ENCODE data around the gene PDHX.
A peak's percentile ranks its signal among the peaks of the same experiment; 100 is the strongest.

The PDHX gene

DNA sequence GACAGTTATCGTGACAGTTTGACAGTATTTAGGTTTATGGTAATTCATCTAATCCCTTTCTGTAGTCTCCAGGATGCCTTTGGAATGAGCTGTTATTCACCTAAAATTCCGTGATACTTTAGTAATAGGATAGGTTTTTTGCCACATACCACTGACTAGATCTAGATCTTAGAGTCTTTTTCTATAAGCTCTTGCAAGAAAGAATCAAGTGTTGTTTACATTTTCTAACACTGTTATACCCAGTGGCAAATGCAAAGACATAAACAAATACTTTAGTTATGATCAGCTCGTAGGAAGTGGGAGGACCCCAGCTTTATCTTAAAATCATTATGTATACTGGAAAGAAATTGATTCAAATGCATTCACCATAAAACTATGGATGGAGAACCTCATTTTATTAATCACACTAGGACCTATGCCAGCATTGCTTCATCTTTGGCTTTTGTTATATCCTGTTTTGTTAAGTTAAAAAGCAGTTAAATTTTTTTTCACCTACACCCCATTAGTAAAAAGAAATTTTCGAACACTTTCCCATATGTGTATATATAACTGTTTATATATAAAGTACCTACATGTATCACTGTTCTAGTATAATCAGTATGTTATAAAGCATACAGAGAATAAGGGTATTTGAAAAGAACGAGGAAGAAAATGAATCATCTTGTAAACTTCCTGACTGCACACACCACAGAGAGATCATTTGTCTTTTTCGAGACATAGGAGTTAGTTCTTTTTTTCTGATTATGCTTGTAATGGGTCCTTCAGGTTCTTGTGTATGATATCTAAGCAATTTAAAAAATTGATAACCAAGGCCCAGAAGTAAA is 60.9 kb downstream of the PDHX start:
- DNase-seq (ENCODE audit: low read depth, low spot score) = no peak
- no peak overlapping the region for H3K4me3 ChIP-seq (ENCODE audit: low read length)

DNA sequence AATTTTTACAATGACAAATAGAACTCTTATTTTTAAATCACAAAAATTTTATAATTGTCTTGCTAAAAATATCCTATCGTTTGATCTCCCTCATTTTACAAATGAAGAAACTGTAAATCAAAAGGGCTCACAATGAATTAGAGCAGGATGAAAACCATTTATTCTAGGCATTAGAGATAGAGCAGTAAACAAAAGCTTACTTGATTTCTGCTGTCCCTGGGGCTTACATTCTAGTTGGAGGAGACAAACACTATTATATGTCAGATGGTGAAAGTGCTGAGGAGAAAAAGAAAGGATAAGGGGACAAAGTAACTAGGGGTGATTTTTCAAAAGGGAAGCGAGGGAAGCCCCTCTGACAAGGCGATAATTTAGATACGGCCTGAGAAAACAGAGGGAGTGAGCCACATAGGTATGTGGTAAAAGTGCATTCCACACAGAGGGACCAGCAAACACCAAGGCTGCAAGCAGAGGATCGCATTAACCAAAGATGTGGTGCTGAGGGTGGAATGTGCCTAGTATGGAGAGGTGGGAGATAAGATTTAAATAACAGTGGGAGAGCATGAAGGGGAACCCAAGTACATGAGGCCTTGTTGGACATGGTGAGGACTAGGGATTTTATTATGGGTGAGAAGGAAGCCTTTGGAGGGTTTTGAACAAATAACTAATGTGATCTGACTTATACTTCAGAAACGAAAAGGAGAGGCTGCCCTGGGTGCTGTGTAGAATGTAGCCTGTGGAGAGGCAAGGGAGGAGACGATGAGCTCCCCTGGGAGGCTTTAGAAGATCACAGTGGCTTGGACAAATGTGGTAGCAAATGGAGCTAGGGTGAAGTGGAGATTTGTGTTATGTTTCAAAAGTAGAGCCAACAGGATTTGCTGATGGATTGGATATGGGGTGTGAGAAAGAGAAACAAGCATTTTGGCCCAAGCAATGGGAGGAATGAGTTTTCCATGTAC is 62.1 kb downstream of the PDHX start:
- DNase-seq (ENCODE audit: low read depth, low spot score) = no peak
- H3K4me3 ChIP-seq (ENCODE audit: low read length) = no peak overlapping the region

DNA sequence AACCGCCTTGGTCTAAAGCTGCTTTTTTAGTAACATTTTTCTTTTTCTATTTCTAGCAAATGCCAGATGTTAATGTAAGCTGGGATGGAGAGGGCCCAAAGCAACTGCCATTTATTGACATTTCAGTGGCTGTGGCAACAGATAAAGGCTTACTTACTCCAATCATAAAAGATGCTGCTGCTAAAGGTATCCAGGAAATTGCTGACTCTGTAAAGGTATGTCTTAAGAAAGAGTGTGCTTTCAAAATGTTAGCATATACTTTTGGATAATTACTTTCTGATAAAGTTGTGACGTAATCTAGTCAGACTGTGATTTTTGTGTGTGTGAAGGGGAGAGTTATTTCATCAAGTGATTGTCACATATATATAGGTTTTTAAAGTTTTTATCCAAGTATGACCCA is 68.1 kb downstream of the PDHX start:
- H3K4me3 ChIP-seq (ENCODE audit: low read length) = no peak overlapping the region
- DNase-seq (ENCODE audit: low read depth, low spot score) = no peak

DNA sequence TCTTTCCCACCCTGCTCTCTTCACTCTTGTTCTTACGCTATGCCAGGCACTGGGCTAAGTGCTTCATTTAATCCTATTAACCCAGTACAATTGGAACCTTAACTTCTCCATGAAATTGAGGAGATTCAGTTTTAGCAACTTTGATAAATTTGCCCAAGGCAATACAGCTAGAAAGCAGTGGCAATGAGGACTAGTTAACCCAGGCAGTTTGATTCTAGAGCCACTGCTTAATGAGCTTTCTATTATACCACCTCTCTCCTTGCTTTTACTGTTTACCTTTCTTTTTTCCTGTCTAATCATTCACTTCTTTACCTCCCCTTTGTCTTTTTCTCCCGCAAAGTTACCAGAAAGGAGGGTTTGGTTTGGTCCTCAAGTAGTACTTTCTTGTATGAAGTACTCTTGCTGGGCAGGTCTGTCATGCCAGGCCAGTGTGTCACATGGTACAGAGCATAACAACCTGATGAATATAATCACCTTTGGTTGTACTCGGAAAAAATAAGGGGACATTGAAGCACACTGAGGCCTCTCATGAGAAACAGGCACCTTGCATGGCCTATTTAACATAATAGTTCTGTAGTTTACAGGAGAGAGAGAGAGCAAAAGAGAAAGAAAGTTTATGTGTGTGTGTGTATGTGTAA is 70.6 kb downstream of the PDHX start:
- no peak overlapping the region for H3K4me3 ChIP-seq (ENCODE audit: low read length)
- no peak for DNase-seq (ENCODE audit: low read depth, low spot score)

DNA sequence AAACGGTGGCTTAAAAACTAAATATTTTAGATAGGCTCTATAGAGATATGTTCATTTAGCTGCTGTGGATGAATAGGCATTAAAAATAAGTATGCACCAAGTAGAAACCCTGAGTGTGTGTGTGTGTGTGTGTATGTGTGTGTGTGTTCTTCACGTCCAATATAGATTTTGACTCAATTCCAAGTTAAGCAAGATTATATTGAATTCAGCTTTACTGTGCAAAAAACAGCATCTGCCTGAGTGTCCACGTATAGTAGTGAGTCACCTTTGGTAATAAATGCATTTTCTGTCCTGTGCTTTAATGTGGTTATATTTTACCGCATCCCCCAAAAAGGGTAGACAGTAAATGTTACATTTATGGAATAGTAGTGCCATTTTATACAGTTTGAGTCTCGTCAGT is 71.2 kb downstream of the PDHX start:
- no peak overlapping the region for H3K4me3 ChIP-seq (ENCODE audit: low read length)
- no peak for DNase-seq (ENCODE audit: low read depth, low spot score)

DNA sequence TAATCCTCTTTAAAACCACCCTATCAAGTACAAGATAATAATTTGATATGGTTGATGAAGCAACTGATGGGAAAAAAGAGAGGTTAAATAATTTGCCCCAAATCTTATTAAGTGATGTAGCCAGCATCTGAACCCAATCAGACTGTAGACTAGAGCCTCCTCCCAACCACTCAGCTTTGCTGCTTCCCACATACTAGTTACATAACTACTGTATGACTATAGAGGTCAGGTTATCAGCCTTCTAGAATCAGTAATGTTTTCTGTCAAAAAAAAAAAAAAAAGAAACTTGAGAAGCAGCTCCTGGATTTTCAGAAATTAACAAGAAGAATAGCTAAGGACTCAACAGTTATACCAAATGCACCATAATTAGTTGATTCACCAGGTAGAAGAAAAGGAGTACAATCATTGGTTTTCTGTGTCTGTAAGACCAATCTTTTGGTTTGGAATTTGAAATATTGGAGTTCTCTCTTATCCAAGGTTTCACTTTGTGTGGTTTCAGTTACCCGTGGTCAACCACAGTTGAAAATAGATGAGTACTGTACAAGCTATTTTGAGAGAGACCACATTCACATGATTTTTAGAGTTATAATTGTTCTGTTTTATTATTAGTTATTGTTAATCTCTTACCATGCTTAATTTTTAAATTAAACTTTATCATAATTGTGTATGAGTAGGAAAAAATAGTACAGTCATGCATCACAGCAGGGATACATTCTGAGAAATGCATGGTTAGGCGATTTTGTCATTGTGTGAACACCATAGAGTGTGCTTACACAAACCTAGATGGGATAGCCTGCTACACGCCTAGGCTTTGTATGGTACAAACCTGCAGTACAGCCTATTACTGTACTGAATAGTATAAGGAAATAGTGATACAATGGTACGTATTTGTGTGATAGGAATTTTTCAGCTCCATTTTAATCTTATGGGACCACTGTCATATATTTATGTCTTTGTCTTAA is 72.2 kb downstream of the PDHX start:
- no peak for DNase-seq (ENCODE audit: low read depth, low spot score)
- no peak overlapping the region for H3K4me3 ChIP-seq (ENCODE audit: low read length)

DNA sequence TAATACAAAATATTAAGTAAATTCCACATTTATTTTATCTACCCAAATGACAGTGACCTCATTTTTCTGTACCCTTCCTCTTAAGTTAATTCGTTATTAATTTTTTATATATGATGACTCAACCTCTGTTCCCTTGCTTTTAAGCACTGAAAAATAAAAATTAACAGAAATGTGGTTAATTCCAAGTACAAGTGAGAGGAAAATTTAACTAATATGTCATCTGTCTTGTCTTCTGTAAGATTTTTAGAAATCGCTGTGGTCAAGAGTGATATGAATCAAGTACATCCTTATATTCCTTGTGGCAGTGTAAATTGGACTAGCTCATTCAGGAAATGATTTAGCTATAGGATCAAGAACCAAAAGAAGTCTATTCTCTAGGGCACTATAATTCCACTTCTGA is 74.5 kb downstream of the PDHX start:
- no peak overlapping the region for H3K4me3 ChIP-seq (ENCODE audit: low read length)
- no peak for DNase-seq (ENCODE audit: low read depth, low spot score)

DNA sequence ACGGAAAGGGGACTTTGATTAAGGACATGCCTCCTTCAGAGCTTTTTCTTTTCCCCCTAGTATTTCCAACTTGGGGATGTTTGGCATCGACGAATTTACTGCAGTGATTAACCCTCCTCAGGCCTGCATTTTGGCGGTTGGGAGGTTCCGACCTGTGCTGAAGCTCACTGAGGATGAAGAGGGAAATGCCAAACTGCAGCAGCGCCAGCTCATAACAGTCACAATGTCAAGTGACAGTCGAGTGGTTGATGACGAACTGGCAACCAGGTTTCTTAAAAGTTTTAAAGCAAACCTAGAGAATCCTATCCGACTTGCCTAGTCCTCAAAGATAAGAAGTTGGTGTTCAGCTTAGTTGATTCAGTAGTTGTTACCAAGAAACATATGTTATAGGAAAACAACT is 78.4 kb downstream of the PDHX start:
- no peak for DNase-seq (ENCODE audit: low read depth, low spot score)
- H3K4me3 ChIP-seq (ENCODE audit: low read length) = no peak overlapping the region

DNA sequence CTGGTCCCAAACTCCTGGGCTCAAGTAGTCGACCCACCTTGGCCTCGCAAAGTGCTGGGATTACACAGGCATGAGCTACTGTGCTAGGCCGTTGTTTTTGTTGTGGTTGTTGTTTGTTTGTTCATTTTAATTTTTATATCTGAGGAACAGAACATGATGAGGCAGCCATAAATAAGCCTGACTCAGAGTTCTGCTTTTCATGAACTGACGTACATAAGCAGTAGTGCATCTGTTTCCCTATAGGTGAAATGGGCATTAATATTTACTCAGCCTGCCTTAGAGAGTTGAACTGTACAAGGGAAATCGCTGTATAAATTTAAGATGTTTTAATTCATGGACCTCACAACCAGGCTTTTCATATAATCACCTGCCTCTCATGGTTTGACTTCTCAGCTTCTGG is 80.5 kb downstream of the PDHX start:
- no peak for DNase-seq (ENCODE audit: low read depth, low spot score)
- H3K4me3 ChIP-seq (ENCODE audit: low read length) = no peak overlapping the region

DNA sequence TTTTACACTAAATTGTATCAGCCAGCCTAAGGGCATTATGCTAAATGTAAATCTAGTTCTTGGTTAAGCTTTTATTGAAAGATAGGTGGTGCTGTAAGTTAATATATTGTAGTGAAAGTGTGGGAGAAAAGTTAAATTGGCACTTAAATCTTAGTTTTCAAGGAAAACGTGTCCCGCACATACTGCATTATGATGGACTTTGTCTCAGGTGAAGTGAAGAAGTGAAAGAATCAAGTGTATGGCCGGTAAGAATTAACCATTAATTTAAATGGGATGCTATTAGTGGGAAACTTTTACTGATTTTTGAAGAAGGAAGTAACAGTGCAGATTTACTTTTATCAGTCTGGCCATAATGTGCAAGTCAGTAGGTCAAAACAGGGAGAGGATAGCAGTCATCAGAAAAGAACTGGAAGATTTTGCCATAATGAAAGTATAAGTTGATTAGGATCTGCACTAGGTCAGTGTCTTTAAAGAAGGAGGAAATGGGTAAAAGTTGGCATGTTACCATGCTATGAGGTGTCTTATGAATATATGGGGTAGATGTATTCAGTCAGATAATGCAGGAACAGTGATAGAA is 81.6 kb downstream of the PDHX start:
- peak; percentile 24 for DNase-seq (ENCODE audit: low read depth, low spot score)
- no peak overlapping the region for H3K4me3 ChIP-seq (ENCODE audit: low read length)

DNA sequence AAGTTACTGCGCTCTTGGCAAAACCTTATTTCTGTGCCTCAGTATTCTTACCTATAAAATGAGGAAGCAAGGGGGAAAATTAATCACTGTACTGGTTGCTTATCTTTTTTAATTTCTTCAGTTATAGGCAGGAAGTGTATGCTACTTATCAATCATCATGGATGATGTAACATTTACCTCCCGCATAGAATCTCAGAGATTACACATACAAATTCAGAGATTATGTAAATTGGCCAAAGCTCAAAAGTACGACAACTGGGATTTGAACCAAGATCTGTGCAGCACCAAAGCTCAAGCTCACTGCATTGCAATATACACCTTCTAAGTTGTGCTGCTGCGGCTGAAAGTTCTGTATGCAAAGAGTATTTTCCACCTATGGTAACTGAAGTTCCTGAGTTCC is 83.0 kb downstream of the PDHX start:
- no peak overlapping the region for H3K4me3 ChIP-seq (ENCODE audit: low read length)
- no peak for DNase-seq (ENCODE audit: low read depth, low spot score)

DNA sequence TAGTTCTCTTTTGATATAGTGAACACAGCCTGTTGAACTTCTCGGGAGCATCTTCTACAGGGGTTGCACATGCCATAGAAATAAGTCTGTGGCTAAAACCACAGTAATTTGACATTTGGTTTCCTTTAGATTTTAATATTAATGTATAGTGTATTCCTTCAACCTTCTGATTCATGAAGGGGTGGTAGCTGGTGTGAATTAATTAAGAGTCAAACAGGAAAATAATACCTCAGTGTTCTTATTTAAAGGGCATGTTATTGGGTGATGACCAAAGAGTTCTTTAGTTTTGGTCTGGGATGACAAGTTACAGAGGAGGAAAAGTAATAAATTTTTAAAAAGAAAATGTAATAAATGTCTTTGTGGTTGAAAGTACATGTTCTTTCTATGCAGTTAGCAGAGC is 86.8 kb downstream of the PDHX start:
- H3K4me3 ChIP-seq (ENCODE audit: low read length) = no peak overlapping the region
- no peak for DNase-seq (ENCODE audit: low read depth, low spot score)

DNA sequence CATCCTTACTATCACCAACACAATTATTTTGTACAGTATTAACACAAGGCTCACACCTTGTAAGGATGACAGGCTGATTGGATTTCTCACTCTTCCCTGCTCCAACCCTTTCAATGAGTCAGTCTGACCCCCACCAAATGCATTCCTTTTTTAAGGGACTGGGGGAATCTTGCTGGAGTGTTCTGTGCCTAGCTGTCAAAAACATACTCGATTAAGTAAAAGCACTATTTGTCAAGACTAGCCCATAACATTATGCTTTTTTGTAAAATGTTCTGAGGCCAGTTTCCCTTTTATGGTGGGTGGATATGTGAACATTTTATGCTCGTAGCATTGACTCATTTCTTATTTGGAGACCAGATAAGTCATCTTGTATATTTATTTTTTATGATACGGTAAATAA is 87.2 kb downstream of the PDHX start:
- DNase-seq (ENCODE audit: low read depth, low spot score) = no peak
- H3K4me3 ChIP-seq (ENCODE audit: low read length) = no peak overlapping the region

DNA sequence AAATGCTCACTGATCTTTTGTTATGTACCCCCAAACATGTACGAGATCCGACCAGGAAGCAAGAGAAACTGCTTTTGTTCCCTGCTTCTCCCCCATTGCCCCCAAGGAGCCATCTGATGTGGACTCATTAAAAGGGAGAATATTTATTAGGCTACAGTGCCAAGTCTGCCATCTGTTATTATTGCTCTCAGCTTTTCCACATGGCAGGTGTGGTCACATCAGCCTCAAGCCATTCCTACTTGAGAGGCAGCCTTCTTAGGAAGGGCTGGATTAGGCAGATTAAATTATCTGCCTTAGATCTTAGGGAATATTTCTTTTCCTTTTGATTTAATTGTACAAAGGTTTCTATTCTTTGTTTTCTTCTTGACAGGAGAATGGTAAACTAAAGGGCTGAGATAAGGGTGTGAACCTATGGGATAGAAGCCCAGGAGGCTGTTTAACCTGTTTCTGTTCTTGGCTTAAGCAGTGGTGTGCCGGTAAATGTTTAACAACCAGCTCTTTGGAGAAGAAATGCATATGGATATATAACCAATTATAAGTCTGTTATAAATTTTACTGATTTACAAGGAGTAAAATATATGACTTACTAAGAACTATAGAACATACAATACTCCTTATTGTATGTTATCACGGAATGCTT is 88.8 kb downstream of the PDHX start:
- no peak overlapping the region for H3K4me3 ChIP-seq (ENCODE audit: low read length)
- DNase-seq (ENCODE audit: low read depth, low spot score) = no peak

DNA sequence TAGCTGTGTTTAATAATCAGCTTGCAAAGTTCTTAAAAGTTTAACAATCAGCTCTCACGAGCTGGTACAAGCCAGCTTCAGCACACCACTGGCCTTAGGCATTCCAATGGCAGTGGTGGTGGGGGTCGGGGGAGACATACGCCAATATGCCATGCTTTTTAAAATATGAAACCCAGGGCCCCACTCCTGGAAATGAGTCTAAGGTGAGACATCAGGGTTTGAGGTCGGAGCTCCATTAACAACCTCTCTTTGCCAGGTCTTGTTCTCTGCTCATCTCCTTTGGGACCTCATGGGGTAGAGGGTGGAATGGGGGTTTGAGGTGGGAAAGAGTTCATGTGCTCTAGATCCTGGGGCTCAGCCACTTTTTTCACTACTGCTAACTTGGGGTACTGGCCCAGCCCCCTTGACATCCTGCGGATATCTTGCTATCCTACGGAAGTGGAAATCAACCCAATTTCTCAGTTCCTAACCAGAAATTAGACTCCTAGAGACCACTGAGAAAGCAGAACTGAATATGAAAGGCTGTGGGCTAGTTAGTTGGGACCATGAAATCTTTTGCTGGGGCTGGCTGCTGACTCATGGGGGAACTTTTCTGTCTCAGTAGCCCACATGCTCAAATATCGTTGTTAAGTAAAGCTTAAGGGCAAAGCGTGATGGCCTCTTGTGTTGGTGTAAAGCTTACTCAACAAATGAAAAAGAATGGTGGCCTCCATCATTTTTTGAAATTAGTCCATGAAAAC is 90.1 kb downstream of the PDHX start:
- no peak for DNase-seq (ENCODE audit: low read depth, low spot score)
- no peak overlapping the region for H3K4me3 ChIP-seq (ENCODE audit: low read length)

DNA sequence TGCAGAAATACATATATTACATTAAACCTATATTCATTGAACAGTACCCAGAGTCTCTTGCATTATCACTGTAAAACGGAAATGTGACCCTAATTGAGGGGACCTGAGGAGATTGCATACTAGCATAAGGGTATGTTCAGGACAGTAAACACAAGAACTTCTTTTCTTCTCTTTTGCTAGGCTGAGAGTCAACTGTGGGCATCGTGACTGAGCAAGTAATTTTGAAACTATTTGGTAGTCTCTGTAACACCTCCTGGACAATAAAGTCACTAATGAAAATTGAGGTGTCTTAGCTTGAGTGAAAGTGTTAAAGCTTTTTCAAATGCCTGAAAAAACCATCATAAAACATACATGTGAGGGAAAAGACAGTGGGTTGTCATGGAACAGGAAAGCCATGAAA is 90.9 kb downstream of the PDHX start:
- no peak for DNase-seq (ENCODE audit: low read depth, low spot score)
- H3K4me3 ChIP-seq (ENCODE audit: low read length) = no peak overlapping the region

DNA sequence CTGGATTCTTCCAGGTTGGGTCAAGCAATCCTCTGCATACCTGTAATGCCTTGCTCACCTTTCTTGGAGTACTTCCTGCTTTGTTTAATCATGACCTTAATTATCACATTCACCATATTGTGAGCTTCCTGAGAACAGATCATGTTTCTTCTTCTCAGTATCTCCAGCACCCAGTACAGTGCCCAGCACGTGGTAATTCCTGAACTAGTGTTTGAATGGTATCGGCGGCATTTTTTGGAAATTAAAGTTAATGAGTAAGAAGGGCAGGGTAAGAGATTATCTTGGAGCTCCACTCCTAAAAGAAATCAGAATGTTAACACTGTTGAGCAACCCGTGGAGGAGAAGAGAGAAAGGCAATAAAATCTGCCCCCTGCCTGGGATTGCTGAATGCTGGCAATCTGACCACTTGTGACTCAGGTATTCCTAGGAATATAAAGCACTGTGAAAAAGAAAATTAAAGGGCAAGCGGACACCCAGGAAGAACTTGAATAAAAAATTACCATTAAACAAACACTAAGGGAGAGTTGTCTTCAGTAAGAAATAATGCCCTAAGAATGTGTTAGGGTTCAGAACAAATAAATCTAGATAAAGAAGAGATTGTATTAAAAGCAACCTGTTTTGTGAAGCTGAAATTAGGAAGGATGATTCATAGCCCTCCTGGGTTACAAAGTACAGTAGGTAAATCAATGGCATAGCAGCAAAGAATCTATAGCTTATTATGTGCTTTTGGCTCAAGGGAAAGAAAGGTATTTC is 92.9 kb downstream of the PDHX start:
- no peak for DNase-seq (ENCODE audit: low read depth, low spot score)
- no peak overlapping the region for H3K4me3 ChIP-seq (ENCODE audit: low read length)
